GM19463 (cell line): ENCODE data around the gene NOX5.

ENCODE experiments used
- ATAC-seq: cut with Tn5 transposase; IDR thresholded peaks from one replicate; pipeline ENCODE4 v1.9.1; 2021; ENCODE audit warnings: mild to moderate bottlenecking, moderate library complexity; ENCODE audit not compliant: unreplicated experiment

NOX5 gene

DNA sequence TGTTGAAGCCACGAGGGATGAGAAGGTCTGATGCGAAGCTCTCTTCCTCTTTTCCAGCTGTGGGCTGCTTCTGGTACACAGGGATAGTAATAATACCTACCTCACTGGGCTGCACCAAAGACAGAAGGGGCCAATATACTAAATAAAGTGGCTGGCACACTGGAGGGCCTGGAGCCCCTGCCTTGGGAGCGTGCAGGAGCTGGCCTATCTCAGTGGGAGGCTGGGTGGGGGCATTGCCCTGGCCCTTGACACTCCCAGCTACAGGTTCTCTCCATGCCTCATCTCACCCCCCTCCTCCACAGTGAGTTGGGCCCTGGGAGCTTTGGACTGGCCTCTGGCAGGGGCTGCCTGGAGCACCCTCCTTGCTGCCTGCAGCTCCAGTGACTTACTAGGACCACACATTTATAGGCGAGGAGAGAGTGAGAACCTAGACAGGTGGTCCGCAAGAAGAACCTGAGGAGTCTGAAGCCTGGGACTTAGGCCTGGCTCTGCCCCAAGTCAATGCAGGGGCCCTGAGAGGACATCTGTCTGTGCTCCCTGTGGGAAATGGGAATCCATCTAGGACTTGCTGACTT is 1.6 kb downstream of the NOX5 start:
- ATAC-seq: no peak

DNA sequence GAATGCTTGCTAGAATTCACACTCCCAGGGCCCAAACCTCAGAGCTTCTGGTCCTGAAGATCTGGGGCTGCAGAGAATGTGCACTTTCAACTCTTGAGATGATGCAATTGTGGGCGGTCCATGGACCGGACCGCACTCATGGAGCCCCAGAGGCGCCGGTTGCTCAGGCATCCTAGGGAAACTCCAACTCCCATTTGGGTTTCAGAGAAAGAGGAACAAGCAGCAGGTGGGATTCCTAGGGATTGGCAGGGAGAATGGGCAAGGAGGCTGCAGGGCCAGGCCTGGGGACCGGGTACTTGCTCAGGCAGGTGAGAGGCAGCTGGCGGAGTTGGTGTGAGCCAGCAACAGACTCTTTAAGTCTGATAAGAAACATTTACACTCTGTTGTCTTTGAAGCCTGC is 3.5 kb downstream of the NOX5 start:
- ATAC-seq: no peak

- no peak for ATAC-seq
These were observed 4.5 kb downstream of the NOX5 start for GRCh38 chr15:69018951-69019350.

DNA sequence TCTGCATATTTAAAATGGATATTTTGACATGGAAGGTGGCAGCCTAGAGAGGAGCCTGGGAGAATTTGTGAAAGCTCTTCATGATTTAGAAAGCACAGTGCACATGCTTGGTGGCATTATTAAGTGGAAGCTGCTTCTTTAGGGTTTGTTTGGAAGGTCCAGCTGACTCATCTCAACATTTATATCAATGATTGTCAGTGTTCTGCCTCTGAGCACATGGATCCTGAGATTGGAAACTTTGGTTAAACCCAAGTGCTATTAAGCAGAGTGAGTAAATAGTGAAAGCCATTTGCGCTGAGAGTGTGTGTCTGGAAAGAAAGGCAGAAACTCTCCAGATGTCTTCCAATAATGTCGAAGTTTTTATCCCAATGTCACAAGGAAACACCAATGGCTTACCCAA is 7.4 kb downstream of the NOX5 start:
- ATAC-seq: no peak

- no peak for ATAC-seq
These were observed 10.8 kb downstream of the NOX5 start for GRCh38 chr15:69025320-69025719.

GRCh38 chr15:69026355-69026754 is 11.9 kb downstream of the NOX5 start:
- ATAC-seq: no peak

GRCh38 chr15:69027976-69028518 is 13.6 kb downstream of the NOX5 start:
- no peak for ATAC-seq

DNA sequence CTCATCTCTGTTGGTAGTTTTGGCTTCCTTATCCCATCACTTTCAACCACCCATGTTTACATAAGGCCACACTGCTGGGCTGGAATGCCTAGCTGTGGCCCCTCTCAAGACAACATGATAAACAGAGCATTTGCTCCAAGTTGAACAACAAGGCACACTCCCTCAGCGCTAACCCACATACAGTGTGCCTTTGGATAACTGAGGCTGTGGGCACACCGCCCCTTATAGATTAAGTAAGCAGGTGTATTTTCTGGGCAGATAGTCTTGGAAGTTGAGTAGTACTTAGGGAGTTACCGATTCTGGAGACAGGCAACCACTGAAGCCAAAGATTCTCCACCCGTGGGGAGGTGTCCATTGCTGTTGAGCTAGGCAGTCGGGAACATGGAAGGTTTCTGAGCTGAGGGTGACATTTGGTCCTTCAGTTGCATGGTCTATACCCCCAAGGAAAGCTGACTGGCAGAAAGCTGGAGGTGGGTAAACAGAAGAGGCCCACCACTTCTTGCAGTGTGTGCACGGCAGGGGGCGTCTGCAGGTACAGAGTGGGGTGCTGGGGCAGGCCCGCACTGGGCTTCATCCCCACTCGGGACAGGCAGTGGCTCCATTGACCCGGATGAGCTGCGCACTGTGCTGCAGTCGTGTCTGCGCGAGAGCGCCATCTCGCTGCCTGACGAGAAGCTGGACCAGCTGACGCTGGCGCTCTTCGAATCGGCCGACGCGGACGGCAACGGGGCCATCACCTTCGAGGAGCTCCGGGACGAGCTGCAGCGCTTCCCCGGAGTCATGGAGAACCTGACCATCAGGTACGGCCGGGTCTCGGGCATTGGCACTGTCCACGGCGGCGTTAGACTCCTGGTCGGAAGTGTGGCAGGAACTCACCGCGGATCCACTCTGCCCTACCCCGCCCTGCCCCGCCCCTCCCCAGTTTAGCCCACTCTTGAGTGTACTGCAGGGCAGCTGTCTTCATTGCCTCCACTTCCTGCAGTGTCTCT is 16.8 kb downstream of the NOX5 start:
- ATAC-seq: no peak

DNA sequence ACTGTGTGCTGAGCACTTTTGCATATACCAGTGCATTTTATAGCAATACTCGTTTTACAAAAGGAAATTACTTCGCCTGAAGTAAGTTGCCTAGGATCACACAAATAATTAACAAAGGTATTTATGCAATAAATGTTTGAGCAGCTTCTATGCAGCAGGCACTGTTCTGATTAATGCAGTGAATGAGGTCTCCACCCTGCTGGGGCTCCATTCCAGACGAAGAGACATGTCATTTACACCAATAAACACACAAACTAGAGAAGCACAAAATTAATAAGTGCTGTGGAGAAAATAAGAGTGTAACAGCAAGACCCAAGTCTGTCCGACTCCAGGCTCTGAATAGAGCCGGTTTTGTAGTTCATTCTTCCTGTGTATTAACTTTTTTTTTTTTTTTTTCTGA is 17.5 kb downstream of the NOX5 start:
- ATAC-seq: no peak

DNA sequence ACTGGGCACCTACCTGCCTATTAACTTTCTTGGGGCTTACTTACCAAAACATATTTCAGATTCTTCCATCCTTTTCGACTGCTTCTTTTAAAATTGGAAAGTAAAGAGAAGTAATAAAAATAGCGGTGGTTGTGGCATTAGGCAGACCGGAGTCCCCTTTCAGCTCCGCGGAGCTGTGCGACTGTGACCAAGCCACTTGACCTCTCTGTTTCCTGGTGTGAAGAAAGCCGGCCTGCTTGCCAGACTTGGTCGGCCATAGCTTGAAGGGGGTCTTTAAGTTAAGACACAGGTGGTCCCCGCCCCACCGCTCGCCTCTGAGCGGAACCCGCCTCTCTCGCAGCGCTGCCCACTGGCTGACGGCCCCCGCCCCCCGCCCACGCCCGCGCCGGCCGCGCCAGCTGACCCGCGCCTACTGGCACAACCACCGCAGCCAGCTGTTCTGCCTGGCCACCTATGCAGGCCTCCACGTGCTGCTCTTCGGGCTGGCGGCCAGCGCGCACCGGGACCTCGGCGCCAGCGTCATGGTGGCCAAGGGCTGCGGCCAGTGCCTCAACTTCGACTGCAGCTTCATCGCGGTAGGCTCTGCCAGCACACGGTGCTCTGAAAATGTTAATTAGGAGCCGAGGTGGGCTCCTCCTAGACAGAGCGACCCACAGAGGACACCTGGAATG is 18.3 kb downstream of the NOX5 start:
- ATAC-seq: no peak

DNA sequence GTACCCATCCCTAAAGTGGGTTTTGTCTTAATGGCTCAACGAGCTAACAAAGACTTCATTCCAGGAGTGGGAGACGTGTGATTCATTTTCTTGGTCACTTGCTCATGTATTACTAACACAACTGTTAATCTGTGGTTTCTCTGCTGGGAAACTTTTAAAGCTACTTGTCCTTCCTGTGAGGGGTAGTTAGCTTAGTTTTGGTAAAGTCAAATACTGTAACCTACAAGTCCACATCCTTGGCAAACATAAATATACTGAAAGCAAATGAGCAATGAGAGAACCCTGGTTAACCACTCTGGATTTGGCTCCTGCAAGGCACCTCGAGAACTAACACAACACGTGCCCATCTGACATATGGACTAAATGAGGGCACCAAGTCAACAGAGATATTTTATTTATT is 19.9 kb downstream of the NOX5 start:
- no peak for ATAC-seq

GRCh38 chr15:69035205-69035917 is 20.9 kb downstream of the NOX5 start:
- no peak for ATAC-seq

- no peak for ATAC-seq
These were observed 21.4 kb downstream of the NOX5 start for GRCh38 chr15:69035918-69036258.

GRCh38 chr15:69036826-69037225 is 22.3 kb downstream of the NOX5 start:
- no peak for ATAC-seq

DNA sequence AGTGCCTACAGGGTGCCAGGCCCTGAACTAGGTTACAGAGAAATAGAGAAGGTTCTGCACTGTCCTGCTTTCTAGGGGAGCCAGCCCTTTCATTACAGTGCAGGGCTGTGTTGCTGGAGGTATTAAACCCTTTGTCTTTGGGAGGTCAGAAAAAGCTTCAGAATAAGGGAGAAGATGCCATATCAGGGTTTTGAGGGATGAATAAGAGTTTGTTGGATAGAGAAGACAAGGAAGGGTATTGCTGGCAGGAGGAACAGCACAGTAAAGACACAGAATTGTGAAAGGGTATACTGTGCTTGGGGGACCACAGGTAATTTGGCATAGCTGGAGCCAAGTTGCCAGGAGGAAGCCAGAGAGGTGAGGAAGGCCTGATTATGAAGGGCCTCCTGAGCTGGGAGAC is 23.0 kb downstream of the NOX5 start:
- ATAC-seq: no peak

GRCh38 chr15:69037977-69038376 is 23.5 kb downstream of the NOX5 start:
- ATAC-seq: no peak

GRCh38 chr15:69038508-69038907 is 24.0 kb downstream of the NOX5 start:
- ATAC-seq: no peak

DNA sequence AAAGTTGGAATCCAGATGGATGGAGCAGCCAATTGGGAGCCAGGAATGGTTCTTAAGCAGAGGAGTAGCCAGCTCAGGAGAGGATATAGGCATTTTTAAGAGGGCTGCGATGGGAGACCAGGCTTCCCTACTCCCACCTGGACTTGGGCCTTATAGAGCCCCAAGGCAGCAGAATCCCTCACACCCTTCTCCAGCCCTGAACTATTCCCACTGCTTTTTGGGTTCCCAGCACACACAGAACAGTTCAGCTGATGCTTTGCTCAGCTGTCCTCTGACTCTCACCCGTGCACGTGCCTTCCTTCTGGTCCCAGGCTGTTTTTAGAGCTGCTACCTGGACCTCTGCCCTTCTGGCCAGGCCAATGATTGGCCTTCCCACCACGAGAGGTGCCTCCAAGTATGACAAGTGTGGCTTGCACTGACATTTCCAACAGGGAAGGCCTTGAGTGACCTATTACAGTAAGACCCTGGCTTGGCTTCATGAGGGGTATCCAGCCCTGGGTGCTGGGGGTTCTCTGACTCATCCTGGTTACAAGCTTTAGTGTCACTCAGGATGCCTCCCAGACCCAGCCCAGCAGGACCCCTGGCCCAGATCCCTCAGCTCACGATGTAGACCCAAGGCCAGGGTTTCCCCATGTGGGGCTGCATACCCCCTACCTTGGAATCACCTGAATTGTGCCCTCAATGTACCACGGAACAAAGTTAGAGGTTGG is 25.2 kb downstream of the NOX5 start:
- ATAC-seq: no peak

GRCh38 chr15:69042531-69042930 is 28.0 kb downstream of the NOX5 start:
- ATAC-seq: no peak

- no peak for ATAC-seq
These were observed 31.3 kb downstream of the NOX5 start for GRCh38 chr15:69045802-69046201.
